Breast epithelium (tissue), 3 donors: ENCODE data around the gene CCDC27.

Experiments used
- POLR2AphosphoS5 ChIP-seq, 3 donors: sonication (generic); formaldehyde crosslinking; IDR thresholded peaks; one replicate each; pipeline ENCODE4 v1.6.1; 2017; ENCODE audit warnings: antibody characterized with exemption in 3 of 3
- TF ChIP-seq, protein P1 (sequence below), 3 donors: fragments of 450-650 bp; IDR thresholded peaks; one replicate each; pipeline ENCODE4 v1.5.1; 2016 to 2017; ENCODE audit warnings: antibody characterized with exemption in 3 of 3, mild to moderate bottlenecking in 3 of 3, moderate library complexity in 3 of 3

DNA sequence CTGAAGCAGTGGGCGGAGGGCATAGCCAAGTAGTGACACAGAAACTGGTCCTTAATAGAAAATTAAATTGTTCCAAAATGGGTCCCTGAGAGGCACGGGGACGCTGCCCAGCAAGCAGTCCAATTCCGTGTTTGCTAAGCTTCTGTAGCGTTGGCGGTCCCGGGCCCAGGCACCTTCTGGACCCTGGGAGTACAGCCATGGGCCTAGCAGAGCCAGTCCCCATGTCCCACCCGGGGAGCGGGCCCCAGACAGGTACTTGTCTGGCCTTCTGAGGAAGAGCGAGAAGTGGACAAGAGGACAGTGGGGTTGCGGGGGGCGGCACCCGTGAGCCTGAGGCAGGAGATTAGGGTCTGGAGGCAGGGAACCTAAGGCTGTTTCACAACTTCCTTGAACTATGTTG, 11.5 kb upstream of the CCDC27 start:
- TF ChIP-seq, protein P1, sequence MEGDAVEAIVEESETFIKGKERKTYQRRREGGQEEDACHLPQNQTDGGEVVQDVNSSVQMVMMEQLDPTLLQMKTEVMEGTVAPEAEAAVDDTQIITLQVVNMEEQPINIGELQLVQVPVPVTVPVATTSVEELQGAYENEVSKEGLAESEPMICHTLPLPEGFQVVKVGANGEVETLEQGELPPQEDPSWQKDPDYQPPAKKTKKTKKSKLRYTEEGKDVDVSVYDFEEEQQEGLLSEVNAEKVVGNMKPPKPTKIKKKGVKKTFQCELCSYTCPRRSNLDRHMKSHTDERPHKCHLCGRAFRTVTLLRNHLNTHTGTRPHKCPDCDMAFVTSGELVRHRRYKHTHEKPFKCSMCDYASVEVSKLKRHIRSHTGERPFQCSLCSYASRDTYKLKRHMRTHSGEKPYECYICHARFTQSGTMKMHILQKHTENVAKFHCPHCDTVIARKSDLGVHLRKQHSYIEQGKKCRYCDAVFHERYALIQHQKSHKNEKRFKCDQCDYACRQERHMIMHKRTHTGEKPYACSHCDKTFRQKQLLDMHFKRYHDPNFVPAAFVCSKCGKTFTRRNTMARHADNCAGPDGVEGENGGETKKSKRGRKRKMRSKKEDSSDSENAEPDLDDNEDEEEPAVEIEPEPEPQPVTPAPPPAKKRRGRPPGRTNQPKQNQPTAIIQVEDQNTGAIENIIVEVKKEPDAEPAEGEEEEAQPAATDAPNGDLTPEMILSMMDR (IDR thresholded peaks at IDR 0.05): no peak
- TF ChIP-seq POLR2AphosphoS5 (IDR thresholded peaks at IDR 0.05): no peak
